Measurements from ENCODE around the gene OVAAL.

OVAAL gene

GRCh38 chr1:180571832-180572636, 13.3 kb downstream of the OVAAL start:
- DNase-seq: peak; percentile 6 to 41

DNA sequence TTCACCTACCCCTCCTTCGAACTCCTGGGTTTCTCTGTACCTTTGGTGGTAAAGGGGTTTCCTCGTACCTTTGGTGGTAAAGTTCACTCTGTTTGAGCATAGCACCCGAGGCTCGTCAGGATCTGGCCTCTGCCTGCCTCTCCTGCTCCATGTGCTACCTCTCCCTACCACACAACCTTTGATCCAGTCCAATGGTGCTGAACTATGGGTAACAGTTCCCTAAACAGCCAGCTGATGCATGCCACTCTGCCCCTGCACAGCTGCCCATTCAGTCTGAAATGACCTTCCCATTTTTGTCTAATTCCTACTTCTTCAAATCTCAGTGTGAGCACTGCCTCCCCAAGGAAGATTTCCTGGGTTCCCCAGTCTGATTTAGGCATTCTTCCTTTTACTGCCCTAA, 14.0 kb downstream of the OVAAL start:
- DNase-seq: peak; percentile 20 to 23

- DNase-seq: no peak
Measured at GRCh38 chr1:180574031-180574713, 15.4 kb downstream of the OVAAL start.

GRCh38 chr1:180577361-180577760, 18.6 kb downstream of the OVAAL start:
- no peak for DNase-seq

GRCh38 chr1:180579961-180580611, 21.3 kb downstream of the OVAAL start:
- no peak for DNase-seq

DNA sequence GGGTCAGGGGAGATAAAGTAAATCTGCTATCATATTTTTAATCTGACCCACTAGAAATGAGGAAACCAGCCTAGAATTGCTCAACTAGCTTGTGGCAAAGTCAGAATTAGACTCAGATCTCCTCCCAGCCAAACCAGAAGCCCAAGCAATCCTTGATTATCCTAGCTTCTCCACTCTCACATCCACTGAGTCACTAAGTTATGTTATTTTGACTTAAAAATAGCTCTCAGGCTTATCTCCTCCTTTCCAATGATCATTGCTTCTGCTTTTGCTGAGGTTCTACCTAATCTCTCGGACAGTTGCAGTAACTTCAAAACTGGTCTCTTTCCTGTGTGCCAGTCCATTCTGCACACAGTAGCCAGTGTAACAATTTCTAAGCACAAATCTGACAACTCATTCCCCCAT, 22.9 kb downstream of the OVAAL start:
- peak; percentile 9 to 18 for DNase-seq

- DNase-seq: no peak
Measured at GRCh38 chr1:180584869-180585268, 26.1 kb downstream of the OVAAL start.

GRCh38 chr1:180585994-180586359, 27.2 kb downstream of the OVAAL start:
- DNase-seq: no peak

DNA sequence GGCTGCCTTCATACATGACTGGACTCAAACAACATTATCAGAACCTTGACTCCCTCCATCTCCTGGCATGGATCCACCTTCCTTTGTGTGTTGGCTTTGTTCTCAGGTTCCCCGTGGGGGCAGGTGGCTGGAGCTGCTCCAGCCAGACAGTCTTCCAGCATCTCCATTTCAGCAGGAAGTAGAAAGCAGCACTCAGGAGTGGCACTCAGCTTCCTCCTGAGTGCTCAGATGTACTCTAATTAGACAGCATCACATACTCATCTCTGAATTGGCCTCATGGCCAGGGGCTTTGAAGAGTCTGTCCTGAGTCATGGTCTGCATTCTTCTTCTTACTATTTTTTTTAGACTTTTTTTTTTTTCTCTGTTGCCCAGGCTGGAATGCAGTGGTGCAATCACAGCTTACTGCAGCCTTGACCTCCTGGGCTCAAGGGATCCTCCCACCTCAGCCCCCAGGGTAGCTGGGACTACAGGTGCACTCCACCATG, 27.9 kb downstream of the OVAAL start:
- DNase-seq: no peak

- no peak for DNase-seq
Measured at GRCh38 chr1:180588121-180588520, 29.4 kb downstream of the OVAAL start.

DNA sequence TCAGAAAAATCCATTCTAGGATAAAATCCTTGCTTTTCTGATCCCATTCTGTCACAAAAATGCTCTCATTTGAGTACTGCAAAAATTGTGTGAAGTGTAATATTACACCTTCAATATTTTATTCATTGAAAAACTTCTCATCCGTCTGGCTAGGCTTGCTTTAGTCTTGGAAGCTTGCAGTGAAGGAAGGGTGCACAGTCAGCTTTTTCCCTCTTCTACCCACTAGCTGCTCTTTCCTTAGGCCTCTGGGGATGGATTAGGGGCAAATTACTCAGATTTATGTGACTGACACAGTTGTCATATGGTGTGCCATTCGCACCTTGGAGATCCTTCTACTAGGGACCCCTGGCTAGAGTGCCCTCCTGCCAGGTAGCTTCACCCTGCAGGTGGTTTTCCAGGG, 32.1 kb downstream of the OVAAL start:
- DNase-seq: no peak

GRCh38 chr1:180593382-180593781, 34.6 kb downstream of the OVAAL start:
- DNase-seq: no peak

- no peak for DNase-seq
Measured at GRCh38 chr1:180594723-180595122, 36.0 kb downstream of the OVAAL start.

GRCh38 chr1:180595966-180596365, 37.2 kb downstream of the OVAAL start:
- DNase-seq: no peak

GRCh38 chr1:180597520-180597919, 38.8 kb downstream of the OVAAL start:
- no peak for DNase-seq

GRCh38 chr1:180598333-180598974, 39.7 kb downstream of the OVAAL start:
- DNase-seq: no peak

GRCh38 chr1:180600343-180600742, 41.6 kb downstream of the OVAAL start:
- no peak for DNase-seq

- no peak for DNase-seq
Measured at GRCh38 chr1:180601512-180601911, 42.7 kb downstream of the OVAAL start.

- no peak for DNase-seq
Measured at GRCh38 chr1:180603223-180603849, 44.6 kb downstream of the OVAAL start.

- no peak for DNase-seq
Measured at GRCh38 chr1:180603850-180604226, 45.1 kb downstream of the OVAAL start.

- no peak for DNase-seq
Measured at GRCh38 chr1:180606155-180606554, 47.4 kb downstream of the OVAAL start.

DNA sequence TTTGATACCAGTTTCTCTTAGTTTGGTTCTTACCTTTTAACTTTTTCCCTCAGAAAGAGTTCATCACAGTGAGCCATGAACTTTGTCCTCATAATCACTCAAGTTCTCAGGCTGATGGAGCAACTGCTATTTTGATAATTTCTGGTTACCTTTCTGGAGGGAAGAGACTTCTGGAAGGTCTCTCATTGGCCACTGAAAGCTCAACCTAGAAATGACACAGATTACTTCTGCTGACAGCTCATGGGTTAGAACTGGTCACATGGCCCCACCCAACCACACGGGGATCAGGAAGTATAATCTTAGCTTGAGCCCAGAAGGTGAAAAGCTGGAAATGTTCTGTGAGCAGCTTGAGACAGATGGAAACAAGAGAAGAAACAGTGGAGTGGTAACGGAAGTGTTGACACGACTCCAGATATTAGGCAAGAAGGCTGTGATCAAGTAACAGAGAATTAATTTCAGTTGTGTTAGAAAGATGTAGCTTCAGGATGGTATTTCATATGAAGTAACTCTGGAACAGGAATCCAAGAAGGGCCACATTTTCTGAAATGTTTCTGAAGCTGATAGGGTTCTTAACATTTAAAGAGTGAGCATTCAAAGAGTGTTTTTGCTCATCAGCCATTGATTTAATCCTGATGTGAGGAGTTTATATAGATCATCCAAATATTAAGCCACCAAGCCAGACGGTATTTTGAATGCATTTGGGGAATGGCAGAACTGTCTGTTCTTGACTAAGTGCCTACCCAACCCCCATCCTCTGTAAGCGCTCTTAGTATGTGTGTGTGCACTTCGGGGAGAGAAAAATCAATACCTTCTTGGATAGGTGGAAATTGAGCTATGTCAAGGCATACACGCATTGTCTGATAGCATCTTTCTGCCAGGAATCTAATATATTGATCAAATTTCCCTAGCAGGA, 51.1 kb downstream of the OVAAL start:
- DNase-seq: peak in 1 of 2 donors; percentile 18

Data from inflammatory macrophage treated with lipopolysaccharide for 1 hour (primary cell).